Liver (tissue), 9 donors: Measurements from ENCODE around the gene ABLIM1. TPM values are rescaled to one million over a fixed set of nuclear protein-coding genes. Genes with fewer than 3 reads are reported as not detected.
A peak's percentile ranks its signal among the peaks of the same experiment; 100 is the strongest.

ENCODE experiments used
- DNase-seq: peaks from one replicate; pipeline ENCODE4 v3.0.0-alpha.2; 2017; ENCODE audit warnings: low spot score
- H3K27ac ChIP-seq, 2 donors: one replicate each; pipeline ENCODE4 v1.7.0; 2013; ENCODE audit warnings: inconsistent platforms in 2 of 2, low read length in 2 of 2, control low read depth in 1 of 2, low read depth in 1 of 2, mild to moderate bottlenecking in 1 of 2
- H3K27me3 ChIP-seq, 4 donors: one replicate each; pipeline versions ENCODE4 v1.6.1 to v1.7.0; 2013; ENCODE audit warnings: low read length in 3 of 4, inconsistent platforms in 1 of 4, mild to moderate bottlenecking in 1 of 4, moderate library complexity in 1 of 4; ENCODE audit not compliant: control insufficient read depth in 4 of 4, insufficient read depth in 4 of 4
- H3K36me3 ChIP-seq, 4 donors: one replicate each; pipeline versions ENCODE4 v1.6.1 to v1.7.0; 2013; ENCODE audit warnings: low read length in 3 of 4, mild to moderate bottlenecking in 3 of 4, low read depth in 1 of 4, moderate library complexity in 1 of 4; ENCODE audit not compliant: control insufficient read depth in 4 of 4, insufficient read depth in 3 of 4
- H3K4me1 ChIP-seq, 4 donors: one replicate each; pipeline versions ENCODE4 v1.6.1 to v1.7.0; 2013; ENCODE audit warnings: low read length in 3 of 4, mild to moderate bottlenecking in 3 of 4, moderate library complexity in 1 of 4; ENCODE audit not compliant: control insufficient read depth in 4 of 4, insufficient read depth in 4 of 4
- H3K4me3 ChIP-seq, 3 donors: one replicate each; pipeline versions ENCODE4 v1.6.1 to v1.7.0; 2013; ENCODE audit warnings: low read length in 3 of 3, control low read depth in 1 of 3, low read depth in 1 of 3, mild to moderate bottlenecking in 1 of 3
- H3K9ac ChIP-seq, 2 donors: one replicate each; pipeline ENCODE4 v1.7.0; 2013; ENCODE audit warnings: low read length in 2 of 2, mild to moderate bottlenecking in 2 of 2, moderate library complexity in 2 of 2, control low read depth in 1 of 2, low read depth in 1 of 2
- H3K9me3 ChIP-seq, 4 donors: one replicate each; pipeline versions ENCODE4 v1.6.1 to v1.7.0; 2013; ENCODE audit warnings: low read length in 3 of 4; ENCODE audit not compliant: control insufficient read depth in 4 of 4
- ATF3 ChIP-seq: IDR thresholded peaks from 2 replicates; pipeline ENCODE4 v1.6.1; 2016; ENCODE audit warnings: antibody characterized with exemption
- CTCF ChIP-seq: fragments of 150-350 bp; IDR thresholded peaks from 2 replicates; pipeline ENCODE4 v1.5.1; 2017; ENCODE audit warnings: improper control_type of control experiment, low read depth, low read length; ENCODE audit not compliant: missing input control
- FOXA1 ChIP-seq: IDR thresholded peaks from 2 replicates; pipeline ENCODE4 v1.6.1; 2016; ENCODE audit warnings: antibody characterized with exemption
- GABPA ChIP-seq, 2 donors: IDR thresholded peaks in 1 of 2; conservative IDR thresholded peaks in 1 of 2; 2 replicates each; pipeline ENCODE4 v1.6.1; 2016; ENCODE audit warnings: antibody characterized with exemption in 2 of 2, mild to moderate bottlenecking in 1 of 2, moderate library complexity in 1 of 2
- HNF4A ChIP-seq, 2 donors: conservative IDR thresholded peaks; 2 replicates each; pipeline ENCODE4 v1.6.1; 2016; ENCODE audit warnings: antibody characterized with exemption in 2 of 2, mild to moderate bottlenecking in 2 of 2
- HNF4G ChIP-seq: IDR thresholded peaks from 2 replicates; pipeline ENCODE4 v1.6.1; 2016; ENCODE audit warnings: antibody characterized with exemption
- MAX ChIP-seq: IDR thresholded peaks from 2 replicates; pipeline ENCODE4 v1.6.1; 2016; ENCODE audit warnings: antibody characterized with exemption
- NR2F2 ChIP-seq: IDR thresholded peaks from 2 replicates; pipeline ENCODE4 v1.6.1; 2016; ENCODE audit warnings: antibody characterized with exemption
- RAD21 ChIP-seq, 2 donors: IDR thresholded peaks; 2 replicates each; pipeline ENCODE4 v1.6.1; 2016; ENCODE audit warnings: antibody characterized with exemption in 2 of 2, mild to moderate bottlenecking in 2 of 2
- RXRA ChIP-seq, 2 donors: IDR thresholded peaks; 2 replicates each; pipeline ENCODE4 v1.6.1; 2017 to 2018; ENCODE audit warnings: antibody characterized with exemption in 2 of 2, mild to moderate bottlenecking in 1 of 2
- SP1 ChIP-seq: IDR thresholded peaks from 2 replicates; pipeline ENCODE4 v1.6.1; 2018; ENCODE audit warnings: antibody characterized with exemption, mild to moderate bottlenecking
- TAF1 ChIP-seq: conservative IDR thresholded peaks from 2 replicates; pipeline ENCODE4 v1.6.1; 2016; ENCODE audit warnings: antibody characterized with exemption, mild to moderate bottlenecking
- YY1 ChIP-seq: IDR thresholded peaks from 2 replicates; pipeline ENCODE4 v1.6.1; 2016; ENCODE audit warnings: antibody characterized with exemption, mild to moderate bottlenecking
- ZBTB33 ChIP-seq: IDR thresholded peaks from 2 replicates; pipeline ENCODE4 v1.6.1; 2016; ENCODE audit warnings: antibody characterized with exemption
- WGBS: extraction: QIAGEN DNeasy Blood & Tissue Kit; methylation state at CpG from one replicate; pipeline ENCODE4 v1.1.7; 2013; 5-methylcytosine and 5-hydroxymethylcytosine counted together
- polyA plus RNA-seq, 2 donors: library from polyadenylated mRNA; stranded (reverse) in 1 of 2; unstranded in 1 of 2; fragments of 200-250 nt in 1 of 2; fragments of >200 nt in 1 of 2; fragmentation: Nextera tagmentation in 1 of 2; extraction: Ambion mirVana in 1 of 2; gene quantifications; one replicate each; pipeline versions ENCODE4 v1.2.1 to v1.2.3, GENCODE V29; 2013 to 2015
- total RNA-seq, 2 donors: library from RNA; depleted of rRNA; stranded (reverse); fragments of >200 nt; gene quantifications; one replicate each; pipeline ENCODE4 v1.2.3, GENCODE V29; 2014
- donor health status: healthy.
- donor health status: healthy.
- donor health status: healthy.
- donor health status: healthy.
- donor health status: healthy.

The ABLIM1 gene
- total and polyA plus RNA-seq, 4 donors = 10.9 to 31.3 (median 13.1) TPM

GRCh38 chr10:114616516-114616915 lies 41.6 kb downstream of the ABLIM1 start:
- peaks cover 0 to 8% (median 0%) of the 10 kb centered on the region in 4 donors for H3K36me3 ChIP-seq

GRCh38 chr10:114616103-114616502 lies 42.0 kb downstream of the ABLIM1 start:
- Histone ChIP-seq H3K36me3 (peaks cover 0 to 8% (median 0%) of the 10 kb centered on the region in 4 donors), H3K27me3 (no peaks in the 10 kb centered on the region), H3K9ac (no peak overlapping the region), H3K4me3 (no peak overlapping the region), H3K27ac (peak overlapping the region; percentile 38 to 52), H3K4me1 (peaks cover 8 to 34% (median 18%) of the 10 kb centered on the region in 4 donors), H3K9me3 (no peaks in the 10 kb centered on the region)
- DNase-seq = no peak
- WGBS = 98% methylated on average over 1 of the region's 1 CpG
- TF ChIP-seq HNF4A (conservative IDR thresholded peaks at IDR 0.05) (no peak), CTCF (no peak), GABPA (IDR thresholded peaks at IDR 0.05 in 1 of 2, conservative IDR thresholded peaks at IDR 0.05 in 1 of 2) (no peak), NR2F2 (no peak), ZBTB33 (no peak), TAF1 (no peak), ATF3 (no peak)

More at GRCh38 chr10:114616516-114616915, 41.6 kb downstream of the ABLIM1 start:
- Histone ChIP-seq H3K27me3 (no peaks in the 10 kb centered on the region), H3K9me3 (no peaks in the 10 kb centered on the region), H3K4me1 (peaks cover 7 to 34% (median 18%) of the 10 kb centered on the region in 4 donors), H3K27ac (peak overlapping the region in 1 of 2 donors; percentile 38), H3K4me3 (no peak overlapping the region), H3K9ac (no peak overlapping the region)
- TF ChIP-seq YY1 = no peak
- no peak for TF ChIP-seq RAD21 (IDR thresholded peaks at IDR 0.05)
- no peak for TF ChIP-seq MAX
- TF ChIP-seq SP1 = no peak
- no peak for TF ChIP-seq FOXA1
- no peak for TF ChIP-seq CTCF
- no peak for TF ChIP-seq HNF4G
- no peak for TF ChIP-seq ATF3
- no peak for TF ChIP-seq RXRA (IDR thresholded peaks at IDR 0.05)
- WGBS = 99% methylated on average over 4 of the region's 4 CpGs
- no peak for DNase-seq
